HG03575 (cell line): ENCODE data around the gene CAPN10.

Experiments
- ATAC-seq: cut with Tn5 transposase; IDR thresholded peaks from one replicate; pipeline ENCODE4 v1.9.1; 2021; ENCODE audit not compliant: unreplicated experiment, insufficient number of reproducible peaks, low FRiP score; ENCODE audit errors: extremely low read depth

The CAPN10 gene

DNA sequence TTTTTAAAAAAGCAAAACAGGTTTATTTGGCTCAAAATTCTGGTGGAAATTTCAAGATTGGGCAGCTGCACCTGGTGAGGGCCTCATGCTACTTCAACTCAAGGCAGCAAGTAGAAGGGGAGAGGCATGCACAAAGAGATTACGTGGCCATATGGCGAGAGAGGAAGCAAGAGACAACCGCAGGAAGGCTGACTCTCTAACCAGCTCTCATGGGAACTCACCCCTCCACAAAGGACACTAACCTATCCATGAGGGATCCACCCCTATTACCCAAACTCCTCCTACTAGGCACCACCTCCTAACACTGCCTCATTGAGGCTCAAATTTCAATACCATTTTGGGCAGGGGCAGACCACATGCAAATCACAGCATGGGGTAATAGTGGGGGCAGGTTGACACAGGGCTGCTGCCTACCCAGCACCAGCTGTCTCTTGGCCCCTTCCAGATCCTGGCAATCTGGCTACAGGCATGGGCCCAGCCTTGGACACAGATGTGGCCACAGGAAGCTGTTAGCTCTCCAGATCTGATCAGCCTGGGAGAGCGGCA is 2.0 kb upstream of the CAPN10 start:
- ATAC-seq: peak; percentile 61

GRCh38 chr2:240585101-240585500 is 1.4 kb upstream of the CAPN10 start:
- ATAC-seq: peak; percentile 20

GRCh38 chr2:240585681-240586197 is 795 bp upstream of the CAPN10 start:
- ATAC-seq: no peak

DNA sequence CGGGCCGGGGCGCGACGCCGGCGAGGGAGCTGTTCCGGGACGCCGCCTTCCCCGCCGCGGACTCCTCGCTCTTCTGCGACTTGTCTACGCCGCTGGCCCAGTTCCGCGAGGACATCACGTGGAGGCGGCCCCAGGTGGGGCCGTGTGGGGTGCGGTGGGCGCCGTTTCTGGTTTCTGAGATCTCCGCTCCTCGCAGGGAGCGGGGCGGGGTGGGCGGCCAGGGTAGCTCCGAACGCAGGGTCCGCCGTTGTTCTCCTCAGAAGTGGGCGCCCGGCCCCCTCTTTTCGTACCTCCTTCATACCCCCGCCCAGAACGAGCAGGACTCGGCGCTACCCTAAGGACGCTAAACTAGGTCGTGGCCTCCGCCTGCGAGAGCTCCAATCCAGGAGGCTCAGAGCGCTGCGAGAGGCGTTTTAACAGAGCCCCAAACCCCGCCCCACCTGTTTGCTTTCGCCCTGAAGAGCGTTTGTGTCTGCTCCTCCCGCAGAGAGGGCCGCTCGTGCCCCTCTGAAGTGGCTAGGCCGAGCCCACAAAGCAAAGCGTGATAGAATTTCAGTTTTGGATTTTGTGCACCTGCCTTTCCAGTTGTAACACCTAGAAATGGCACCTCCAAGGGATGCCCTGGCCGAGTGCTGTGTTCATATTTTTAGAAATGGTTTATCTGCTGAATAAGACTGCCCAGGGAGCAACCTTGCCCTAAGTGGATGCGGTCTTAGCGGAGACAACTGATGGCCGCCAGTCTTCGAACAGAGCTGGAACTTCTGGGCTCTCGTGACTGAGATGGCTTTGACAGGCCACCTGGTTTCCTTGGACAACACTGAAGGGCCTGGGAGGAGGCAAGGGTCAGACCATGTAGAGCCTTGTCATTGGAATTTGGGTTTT is 626 bp downstream of the CAPN10 start:
- ATAC-seq: no peak

GRCh38 chr2:240588006-240588655 is 1.6 kb downstream of the CAPN10 start:
- no peak for ATAC-seq

- no peak for ATAC-seq
Observed at GRCh38 chr2:240588669-240589068, 2.1 kb downstream of the CAPN10 start.

GRCh38 chr2:240589375-240589774 is 2.8 kb downstream of the CAPN10 start:
- ATAC-seq: no peak

- no peak for ATAC-seq
Observed at GRCh38 chr2:240589850-240590525, 3.5 kb downstream of the CAPN10 start.

GRCh38 chr2:240590681-240591111 is 4.2 kb downstream of the CAPN10 start:
- ATAC-seq: no peak

DNA sequence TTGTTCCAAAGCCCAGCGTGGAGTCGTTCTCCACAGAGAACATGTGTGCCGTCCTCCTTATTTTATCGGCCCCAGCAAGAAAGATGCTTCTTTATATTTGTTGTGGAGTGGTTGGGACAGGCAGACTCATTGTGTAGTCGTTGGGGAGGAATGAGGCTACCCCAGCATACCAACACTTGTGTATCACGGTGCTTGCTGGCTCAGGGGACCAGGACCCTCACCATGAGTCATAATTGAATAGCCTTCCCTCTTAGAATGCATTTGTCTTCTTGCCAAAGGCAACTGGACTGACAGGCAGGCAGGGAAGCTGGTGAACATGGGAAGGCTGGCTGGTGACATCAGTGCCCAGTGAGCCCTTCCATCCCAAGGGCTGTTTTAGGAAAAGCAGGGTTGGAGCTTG is 4.7 kb downstream of the CAPN10 start:
- ATAC-seq: no peak

- ATAC-seq: no peak
Observed at GRCh38 chr2:240591784-240592183, 5.2 kb downstream of the CAPN10 start.

- ATAC-seq: no peak
Observed at GRCh38 chr2:240593026-240593702, 6.6 kb downstream of the CAPN10 start.

DNA sequence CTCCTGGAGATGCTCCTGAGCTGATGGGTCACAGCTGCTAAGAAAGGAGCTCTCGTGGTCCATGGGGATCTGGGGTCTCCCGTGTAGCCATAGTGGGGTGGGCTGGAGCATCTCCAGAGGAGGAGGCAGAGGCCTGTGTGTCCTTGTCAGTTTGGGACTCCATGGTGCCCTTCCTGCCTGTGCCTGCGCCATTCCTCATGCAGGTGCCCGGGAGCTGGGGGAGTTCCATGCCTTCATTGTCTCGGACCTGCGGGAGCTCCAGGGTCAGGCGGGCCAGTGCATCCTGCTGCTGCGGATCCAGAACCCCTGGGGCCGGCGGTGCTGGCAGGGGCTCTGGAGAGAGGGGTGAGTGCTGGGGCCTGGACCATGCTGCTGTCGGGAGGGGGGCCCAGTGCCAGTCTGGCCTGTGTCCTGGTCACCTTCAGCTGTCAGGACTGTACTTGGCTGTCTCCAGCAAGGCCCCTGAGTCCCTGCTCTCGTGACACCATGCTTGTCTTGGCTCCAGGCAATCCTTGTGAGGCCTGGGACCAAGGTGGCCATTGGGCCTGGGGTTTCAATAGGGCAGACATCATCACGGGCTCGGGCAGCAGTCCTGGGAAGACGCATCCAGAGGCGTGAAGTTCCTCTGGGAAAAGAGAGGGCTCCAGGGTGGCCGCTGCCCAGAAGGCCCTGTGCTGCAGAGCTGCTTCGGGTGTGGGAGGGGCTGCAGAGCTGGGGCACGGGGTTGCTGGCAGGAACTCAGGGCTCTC is 7.3 kb downstream of the CAPN10 start:
- ATAC-seq: no peak

DNA sequence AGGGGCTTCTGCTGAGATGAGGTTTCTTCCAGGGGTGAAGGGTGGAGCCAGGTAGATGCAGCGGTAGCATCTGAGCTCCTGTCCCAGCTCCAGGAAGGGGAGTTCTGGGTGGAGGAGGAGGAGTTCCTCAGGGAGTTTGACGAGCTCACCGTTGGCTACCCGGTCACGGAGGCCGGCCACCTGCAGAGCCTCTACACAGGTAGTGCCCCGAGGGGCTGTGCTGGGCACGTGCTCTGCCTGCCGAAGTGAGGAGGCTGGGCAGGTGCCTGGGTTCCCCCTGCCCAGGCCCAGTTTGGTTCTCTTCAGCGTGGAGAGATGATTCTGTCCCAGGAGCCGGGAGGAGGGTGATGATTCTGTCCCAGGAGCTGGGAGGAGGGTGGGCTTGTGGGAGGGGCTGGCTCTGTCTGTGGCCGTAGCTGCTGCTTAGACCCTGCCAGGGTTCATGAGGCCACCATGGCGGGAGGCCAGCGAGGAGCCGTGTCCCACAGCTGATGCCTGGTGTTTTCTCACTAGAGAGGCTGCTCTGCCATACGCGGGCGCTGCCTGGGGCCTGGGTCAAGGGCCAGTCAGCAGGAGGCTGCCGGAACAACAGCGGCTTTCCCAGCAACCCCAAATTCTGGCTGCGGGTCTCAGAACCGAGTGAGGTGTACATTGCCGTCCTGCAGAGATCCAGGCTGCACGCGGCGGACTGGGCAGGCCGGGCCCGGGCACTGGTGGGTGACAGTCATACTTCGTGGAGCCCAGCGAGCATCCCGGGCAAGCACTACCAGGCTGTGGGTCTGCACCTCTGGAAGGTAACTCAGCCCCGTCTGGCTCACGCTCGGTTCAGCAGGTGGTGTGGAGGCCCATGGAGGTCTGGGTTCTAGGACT is 8.2 kb downstream of the CAPN10 start:
- ATAC-seq: no peak

DNA sequence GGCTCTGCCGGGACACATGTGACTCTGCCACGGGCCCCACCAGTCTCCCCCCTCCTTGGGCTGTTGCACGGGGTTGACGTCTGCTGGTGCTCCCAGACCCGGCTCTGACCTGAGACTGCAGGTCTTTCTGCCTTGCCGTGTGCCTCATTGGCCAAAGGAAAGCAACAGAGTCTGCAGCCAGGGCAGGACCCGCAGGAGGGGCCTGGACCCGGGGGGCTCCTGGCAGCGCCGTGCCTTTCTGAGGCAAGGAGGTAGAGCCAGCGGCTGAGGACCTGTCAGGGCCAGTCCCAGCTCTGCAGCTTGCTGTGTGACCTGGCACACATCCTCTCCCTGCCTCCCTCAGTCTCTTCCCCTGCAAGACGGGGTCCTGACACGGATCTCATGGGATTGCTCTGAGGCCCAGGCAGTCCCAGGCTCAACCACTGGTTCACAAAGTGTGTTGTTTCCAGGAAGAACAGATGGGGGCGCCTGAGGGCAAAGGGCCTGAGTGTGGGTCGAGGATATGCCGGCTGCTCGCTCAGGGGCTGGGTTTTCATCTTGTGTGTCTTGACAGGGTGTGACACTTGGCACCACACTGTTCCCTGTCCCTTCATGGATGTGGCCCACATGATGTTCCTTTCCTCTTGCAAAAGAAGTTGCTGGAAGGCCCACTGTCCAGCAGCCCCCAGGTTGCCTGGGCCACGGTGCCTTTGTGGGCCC is 9.0 kb downstream of the CAPN10 start:
- no peak for ATAC-seq

DNA sequence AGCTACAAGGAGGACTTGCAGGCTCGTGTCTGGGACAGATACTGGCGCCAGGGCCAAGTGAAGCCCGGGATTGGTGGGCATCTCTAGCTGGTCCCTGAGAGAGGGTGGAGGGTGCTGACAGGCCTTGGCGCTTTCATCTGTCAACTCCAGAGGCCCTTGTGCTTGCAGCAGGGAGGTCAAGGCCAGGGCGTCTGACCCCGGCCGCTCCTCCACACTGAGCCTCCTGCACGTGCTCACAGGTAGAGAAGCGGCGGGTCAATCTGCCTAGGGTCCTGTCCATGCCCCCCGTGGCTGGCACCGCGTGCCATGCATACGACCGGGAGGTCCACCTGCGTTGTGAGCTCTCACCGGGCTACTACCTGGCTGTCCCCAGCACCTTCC is 9.5 kb downstream of the CAPN10 start:
- ATAC-seq: no peak

DNA sequence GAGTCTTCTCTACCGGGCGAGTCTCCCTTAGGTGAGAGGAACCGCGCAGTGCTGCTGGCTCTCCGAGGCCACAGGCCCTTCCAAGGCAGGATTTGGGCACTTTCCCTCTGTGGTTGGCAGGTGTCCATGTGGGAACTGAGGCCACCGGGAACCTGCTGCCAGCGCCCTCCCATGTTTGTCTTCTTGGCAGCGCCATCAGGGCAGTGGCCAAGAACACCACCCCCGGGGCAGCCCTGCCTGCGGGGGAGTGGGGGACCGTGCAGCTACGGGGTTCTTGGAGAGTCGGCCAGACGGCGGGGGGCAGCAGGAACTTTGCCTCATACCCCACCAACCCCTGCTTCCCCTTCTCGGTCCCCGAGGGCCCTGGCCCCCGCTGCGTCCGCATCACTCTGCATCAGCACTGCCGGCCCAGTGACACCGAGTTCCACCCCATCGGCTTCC is 10.0 kb downstream of the CAPN10 start:
- no peak for ATAC-seq
